GM23338 (cell line): ENCODE results near the gene PLXNC1. TPM values are rescaled to one million over a fixed set of nuclear protein-coding genes. Genes with fewer than 3 reads are reported as not detected.

Source experiments
- ATAC-seq: fragments of 200-7000 bp; cut with Tn5 transposase; 3 replicates; pipeline ENCODE4 v1.9.1; 2020
- DNase-seq: peaks from one replicate; pipeline ENCODE4 v3.0.0-alpha.2; 2015; ENCODE audit warnings: low spot score
- H2AFZ ChIP-seq: fragments of 200-600 bp; sonication (generic); 2 replicates; pipeline ENCODE4 v1.8.0; 2016; ENCODE audit warnings: antibody characterized with exemption, mild to moderate bottlenecking, moderate library complexity
- H3F3A ChIP-seq: fragments of 200-600 bp; sonication (generic); replicated peaks from 2 replicates; pipeline ENCODE4 v1.8.0; 2017; ENCODE audit warnings: antibody characterized with exemption, mixed run types, low read depth
- H3K27ac ChIP-seq: fragments of 200-600 bp; sonication (generic); 2 replicates; pipeline ENCODE4 v1.6.1; 2016; ENCODE audit warnings: low read depth
- H3K27me3 ChIP-seq: fragments of 200-600 bp; sonication (generic); 2 replicates; pipeline ENCODE4 v1.8.0; 2016; ENCODE audit warnings: mild to moderate bottlenecking, mixed run types, moderate library complexity; ENCODE audit not compliant: insufficient read depth
- H3K36me3 ChIP-seq: fragments of 200-600 bp; sonication (generic); 2 replicates; pipeline ENCODE4 v1.8.0; 2016; ENCODE audit warnings: mild to moderate bottlenecking; ENCODE audit not compliant: insufficient read depth
- H3K4me1 ChIP-seq: fragments of 200-600 bp; sonication (generic); 2 replicates; pipeline ENCODE4 v1.8.0; 2016; ENCODE audit warnings: mild to moderate bottlenecking, moderate library complexity; ENCODE audit not compliant: insufficient read depth
- H3K4me2 ChIP-seq: fragments of 200-600 bp; sonication (generic); 2 replicates; pipeline ENCODE4 v1.7.1; 2017; ENCODE audit warnings: mixed run types
- H3K4me3 ChIP-seq: fragments of 200-600 bp; sonication (generic); 2 replicates; pipeline ENCODE4 v1.6.1; 2016; ENCODE audit warnings: mixed run types
- H3K79me2 ChIP-seq: fragments of 200-600 bp; sonication (generic); replicated peaks from 2 replicates; pipeline ENCODE4 v1.8.0; 2017; ENCODE audit warnings: mild to moderate bottlenecking; ENCODE audit not compliant: insufficient read depth
- H3K9me2 ChIP-seq: fragments of 200-600 bp; sonication (generic); 2 replicates; pipeline ENCODE4 v1.8.0; 2017; ENCODE audit not compliant: insufficient read depth
- H4K20me1 ChIP-seq: fragments of 200-600 bp; sonication (generic); replicated peaks from 2 replicates; pipeline ENCODE4 v1.8.0; 2017; ENCODE audit warnings: mild to moderate bottlenecking; ENCODE audit not compliant: insufficient read depth
- H3K27ac Mint-ChIP-seq: 2 replicates; pipeline ENCODE4 v1.8.0; 2020; ENCODE audit warnings: inconsistent platforms, mild to moderate bottlenecking, moderate library complexity, mixed read lengths
- H3K27me3 Mint-ChIP-seq: 3 replicates; pipeline ENCODE4 v1.8.0; 2022; ENCODE audit warnings: low read depth, mild to moderate bottlenecking, moderate library complexity, mixed read lengths, inconsistent platforms; ENCODE audit not compliant: insufficient read depth, poor library complexity
- H3K36me3 Mint-ChIP-seq: 3 replicates; pipeline ENCODE4 v1.8.0; 2021; ENCODE audit warnings: low read depth, mild to moderate bottlenecking, inconsistent platforms, moderate library complexity, mixed read lengths
- H3K4me1 Mint-ChIP-seq: 3 replicates; pipeline ENCODE4 v1.8.0; 2020; ENCODE audit warnings: mild to moderate bottlenecking, inconsistent platforms, mixed read lengths
- H3K4me3 Mint-ChIP-seq: 3 replicates; pipeline ENCODE4 v1.8.0; 2021; ENCODE audit warnings: moderate library complexity, mild to moderate bottlenecking, inconsistent platforms, mixed read lengths
- H3K9me3 Mint-ChIP-seq: 3 replicates; pipeline ENCODE4 v1.8.0; 2020; ENCODE audit warnings: moderate library complexity, mild to moderate bottlenecking, inconsistent platforms, mixed read lengths
- ETS1 ChIP-seq: IDR thresholded peaks from 2 replicates; pipeline ENCODE4 v1.6.1; 2016; ENCODE audit warnings: antibody characterized with exemption
- EZH2phosphoT487 ChIP-seq: fragments of 200-600 bp; sonication (generic); IDR thresholded peaks from one replicate; pipeline ENCODE4 v1.8.1; 2018; ENCODE audit warnings: antibody characterized with exemption; ENCODE audit not compliant: unreplicated experiment
- JUNB ChIP-seq: IDR thresholded peaks from one replicate; pipeline ENCODE4 v1.6.1; 2016; ENCODE audit warnings: antibody characterized with exemption; ENCODE audit not compliant: unreplicated experiment
- NANOG ChIP-seq: IDR thresholded peaks from 2 replicates; pipeline ENCODE4 v1.6.1; 2016; ENCODE audit warnings: antibody characterized with exemption, borderline replicate concordance
- POLR2AphosphoS5 ChIP-seq: IDR thresholded peaks from 2 replicates; pipeline ENCODE4 v1.6.1; 2016; ENCODE audit warnings: antibody characterized with exemption, low read depth
- REST ChIP-seq: IDR thresholded peaks from one replicate; pipeline ENCODE4 v1.6.1; 2018; ENCODE audit warnings: antibody characterized with exemption; ENCODE audit not compliant: unreplicated experiment
- STAT1 ChIP-seq: IDR thresholded peaks from one replicate; pipeline ENCODE4 v1.6.1; 2016; ENCODE audit warnings: antibody characterized with exemption; ENCODE audit not compliant: unreplicated experiment
- polyA plus RNA-seq: library from polyadenylated mRNA; unstranded; fragments of >200 nt; fragmentation: Nextera tagmentation; extraction: Ambion mirVana; gene quantifications from 2 replicates; pipeline ENCODE4 v1.2.1, GENCODE V29; 2016
- total RNA-seq: library from RNA; depleted of rRNA; stranded (reverse); fragments of >200 nt; shearing (Covaris generic); gene quantifications from 2 replicates; pipeline ENCODE4 v1.2.3, GENCODE V29; 2014
- TF ChIP-seq, protein P1 (sequence below), 2 experiments: fragments of 200-600 bp in 1 of 2; sonication (generic) in 1 of 2; conservative IDR thresholded peaks; 2 replicates each; pipeline versions ENCODE4 v1.5.1 to v1.6.1; 2016 to 2017; ENCODE audit warnings: antibody characterized with exemption in 2 of 2, low read depth in 2 of 2, mild to moderate bottlenecking in 2 of 2, moderate library complexity in 1 of 2

PLXNC1 gene
- total and polyA plus RNA-seq, 2 experiments from 2014 or later: 1.9 to 6.5 TPM

DNA sequence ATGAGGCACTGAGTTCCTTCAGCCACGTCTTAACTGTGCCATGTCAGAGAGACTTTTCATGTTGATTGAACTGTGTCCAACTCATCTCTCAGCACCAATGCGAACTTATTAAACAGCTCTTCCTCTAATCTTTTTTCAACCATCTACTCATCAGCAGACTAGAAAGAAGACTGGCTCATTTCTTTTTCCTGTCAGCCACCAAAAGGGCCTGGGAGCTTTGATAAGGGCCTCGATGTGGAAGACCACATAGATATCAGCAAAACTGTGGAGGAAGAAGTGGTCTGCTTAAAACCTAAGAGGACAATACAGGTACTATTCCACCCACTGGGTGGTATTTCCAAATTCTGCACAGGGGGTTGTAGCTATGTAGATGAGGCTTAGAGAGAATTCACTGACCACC, 3.6 kb upstream of the PLXNC1 start (continued):
- TF ChIP-seq ETS1: no peak
- no peak for TF ChIP-seq JUNB
- TF ChIP-seq, protein P1, sequence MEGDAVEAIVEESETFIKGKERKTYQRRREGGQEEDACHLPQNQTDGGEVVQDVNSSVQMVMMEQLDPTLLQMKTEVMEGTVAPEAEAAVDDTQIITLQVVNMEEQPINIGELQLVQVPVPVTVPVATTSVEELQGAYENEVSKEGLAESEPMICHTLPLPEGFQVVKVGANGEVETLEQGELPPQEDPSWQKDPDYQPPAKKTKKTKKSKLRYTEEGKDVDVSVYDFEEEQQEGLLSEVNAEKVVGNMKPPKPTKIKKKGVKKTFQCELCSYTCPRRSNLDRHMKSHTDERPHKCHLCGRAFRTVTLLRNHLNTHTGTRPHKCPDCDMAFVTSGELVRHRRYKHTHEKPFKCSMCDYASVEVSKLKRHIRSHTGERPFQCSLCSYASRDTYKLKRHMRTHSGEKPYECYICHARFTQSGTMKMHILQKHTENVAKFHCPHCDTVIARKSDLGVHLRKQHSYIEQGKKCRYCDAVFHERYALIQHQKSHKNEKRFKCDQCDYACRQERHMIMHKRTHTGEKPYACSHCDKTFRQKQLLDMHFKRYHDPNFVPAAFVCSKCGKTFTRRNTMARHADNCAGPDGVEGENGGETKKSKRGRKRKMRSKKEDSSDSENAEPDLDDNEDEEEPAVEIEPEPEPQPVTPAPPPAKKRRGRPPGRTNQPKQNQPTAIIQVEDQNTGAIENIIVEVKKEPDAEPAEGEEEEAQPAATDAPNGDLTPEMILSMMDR (conservative IDR thresholded peaks at IDR 0.05; ENCODE audit: low read depth in 2 of 2): no peak
- TF ChIP-seq NANOG: no peak
- TF ChIP-seq REST: no peak
- TF ChIP-seq POLR2AphosphoS5: no peak
- no peak for TF ChIP-seq STAT1

GRCh38 chr12:94145191-94145983, 3.0 kb upstream of the PLXNC1 start:
- TF ChIP-seq, protein P1 (conservative IDR thresholded peaks at IDR 0.05; ENCODE audit: low read depth in 2 of 2): peak; percentile 37 to 57
- TF ChIP-seq EZH2phosphoT487: no peak
- Histone ChIP-seq H3F3A (peaks cover 5% of the 10 kb centered on the region; the same call in 1 of the 2 replicates), H3K4me1 (peaks cover 3% of the 10 kb centered on the region; the same call in 1 of the 2 replicates), H3K27me3 (peaks cover 63% of the 10 kb centered on the region), H3K79me2 (no peaks in the 10 kb centered on the region), H2AFZ (no peak overlapping the region), H3K9me2 (no peaks in the 10 kb centered on the region), H3K36me3 (no peaks in the 10 kb centered on the region), H3K4me2 (no peak overlapping the region), H4K20me1 (no peaks in the 10 kb centered on the region; the same call in 1 of the 2 replicates), H3K4me3 (no peak overlapping the region), H3K27ac (no peak overlapping the region)
- H3K4me1 Mint-ChIP-seq: peaks cover 4% of the 10 kb centered on the region; the same call in 2 of the 3 replicates
- H3K36me3 Mint-ChIP-seq: no peaks in the 10 kb centered on the region; the same call in 2 of the 3 replicates
- no peak overlapping the region for H3K4me3 Mint-ChIP-seq
- ATAC-seq: no peak
- DNase-seq: no peak
- H3K27ac Mint-ChIP-seq: no peak overlapping the region
- no peaks in the 10 kb centered on the region; the same call in 1 of the 3 replicates for H3K9me3 Mint-ChIP-seq
- H3K27me3 Mint-ChIP-seq: peaks cover 38% of the 10 kb centered on the region
